H1 (cell line): ENCODE measurements around the gene ANXA3. TPM values are rescaled to one million over a fixed set of nuclear protein-coding genes. Genes with fewer than 3 reads are reported as not detected.

Experiments used
- CTCF ChIA-PET: fragments of 300-600 bp; sonication (Branson Sonifier 250); formaldehyde crosslinking; loops from one replicate; lab custom pipeline; 2021; ENCODE audit not compliant: partially characterized antibody; lab: Charles Lee
- POLR2A ChIA-PET: fragments of 300-600 bp; sonication (Branson Sonifier 250); formaldehyde crosslinking; loops from one replicate; lab custom pipeline; 2021; ENCODE audit warnings: inconsistent platforms; ENCODE audit not compliant: partially characterized antibody; lab: Charles Lee
- DNase-seq, 2 experiments: peaks; one replicate each; pipeline versions ENCODE4 v3.0.0 to v3.0.0-alpha.2; 2010 to 2022; ENCODE audit warnings: low spot score in 2 of 2, low read depth in 1 of 2, mixed read lengths in 1 of 2
- FAIRE-seq: peaks from 2 replicates; lab custom pipeline; 2011; peaks lifted over from hg19 to GRCh38; lab: Jason Lieb, UNC
- H2AFZ ChIP-seq: 2 replicates; pipeline ENCODE4 v1.8.1; 2012; ENCODE audit warnings: low read length, inconsistent platforms
- H2AK5ac ChIP-seq: 2 replicates; pipeline ENCODE4 v1.6.1; 2013; ENCODE audit warnings: low read depth, low read length
- H2BK120ac ChIP-seq: replicated peaks from 2 replicates; pipeline ENCODE3; 2013; ENCODE audit warnings: low read depth, low read length, inconsistent platforms
- H2BK12ac ChIP-seq: 2 replicates; pipeline ENCODE4 v1.6.1; 2013; ENCODE audit warnings: low read depth, low read length
- H2BK15ac ChIP-seq: 2 replicates; pipeline ENCODE4 v1.6.1; 2013; ENCODE audit warnings: low read length
- H2BK20ac ChIP-seq: 2 replicates; pipeline ENCODE4 v1.6.1; 2013; ENCODE audit warnings: low read length
- H2BK5ac ChIP-seq: 2 replicates; pipeline ENCODE4 v1.6.1; 2013; ENCODE audit warnings: low read depth, low read length
- H3K14ac ChIP-seq: 2 replicates; pipeline ENCODE4 v1.6.1; 2013; ENCODE audit warnings: inconsistent platforms; ENCODE audit not compliant: insufficient read length
- H3K18ac ChIP-seq: 2 replicates; pipeline ENCODE4 v1.6.1; 2013; ENCODE audit warnings: low read length; ENCODE audit errors: extremely low read depth
- H3K23ac ChIP-seq: 2 replicates; pipeline ENCODE4 v1.6.1; 2013; ENCODE audit warnings: inconsistent platforms; ENCODE audit not compliant: insufficient read length
- H3K23me2 ChIP-seq: 2 replicates; pipeline ENCODE4 v1.6.1; 2013; ENCODE audit warnings: low read depth, low read length
- H3K27ac ChIP-seq: 2 replicates; pipeline ENCODE4 v1.6.1; 2011; ENCODE audit warnings: low read depth, low read length, inconsistent platforms
- H3K27me3 ChIP-seq, 4 experiments: replicated peaks in 1 of 4; 1 replicate in 1 of 4; 2 replicates in 3 of 4; pipeline versions ENCODE4 v1.6.1 to v1.8.1; 2011 to 2013; ENCODE audit warnings: low read length in 3 of 4, mild to moderate bottlenecking in 3 of 4, inconsistent platforms in 2 of 4, mixed read lengths in 2 of 4, moderate library complexity in 1 of 4; ENCODE audit not compliant: control insufficient read depth in 3 of 4, insufficient read depth in 3 of 4; ENCODE audit errors: extremely low read depth in 1 of 4
- H3K36me3 ChIP-seq, 4 experiments: 2 replicates each; pipeline versions ENCODE4 v1.6.1 to v1.8.1; 2011 to 2013; ENCODE audit warnings: mild to moderate bottlenecking in 4 of 4, low read length in 3 of 4, moderate library complexity in 2 of 4, control low read depth in 1 of 4, inconsistent platforms in 1 of 4; ENCODE audit not compliant: insufficient read depth in 4 of 4, control insufficient read depth in 2 of 4
- H3K4ac ChIP-seq: replicated peaks from 2 replicates; pipeline ENCODE3; 2013; ENCODE audit warnings: low read length, low read depth, mixed read lengths, inconsistent platforms; ENCODE audit not compliant: insufficient read length
- H3K4me1 ChIP-seq, 4 experiments: replicated peaks in 1 of 4; 1 replicate in 1 of 4; 2 replicates in 3 of 4; pipeline versions ENCODE4 v1.6.1 to v1.8.1; 2011 to 2013; ENCODE audit warnings: low read length in 3 of 4, inconsistent platforms in 2 of 4, mixed read lengths in 1 of 4; ENCODE audit not compliant: insufficient read depth in 4 of 4, control insufficient read depth in 3 of 4
- H3K4me2 ChIP-seq, 2 experiments: 2 replicates each; pipeline versions ENCODE4 v1.6.1 to v1.8.1; 2011 to 2013; ENCODE audit warnings: low read depth in 2 of 2, low read length in 2 of 2, control low read depth in 1 of 2, inconsistent platforms in 1 of 2, mild to moderate bottlenecking in 1 of 2; ENCODE audit not compliant: insufficient read depth in 1 of 2
- H3K4me3 ChIP-seq, 4 experiments: fragments of 200-600, 300-600 bp in 1 of 4; sonication (generic), shearing (Covaris generic), sonication (Bioruptor Twin) in 1 of 4; 2 replicates each; pipeline versions ENCODE4 v1.5.1 to v1.8.1; 2011 to 2016; ENCODE audit warnings: low read length in 4 of 4, low read depth in 3 of 4, control low read depth in 2 of 4, inconsistent platforms in 2 of 4, mild to moderate bottlenecking in 2 of 4, mixed read lengths in 1 of 4, moderate library complexity in 1 of 4; ENCODE audit not compliant: insufficient read depth in 2 of 4; ENCODE audit errors: extremely low read depth in 1 of 4
- H3K56ac ChIP-seq: replicated peaks from 2 replicates; pipeline ENCODE3; 2013; ENCODE audit warnings: low read depth, mild to moderate bottlenecking, mixed read lengths, low read length, inconsistent platforms; ENCODE audit not compliant: insufficient read length
- H3K79me1 ChIP-seq: 2 replicates; pipeline ENCODE4 v1.6.1; 2013; ENCODE audit warnings: low read depth, low read length, control low read depth
- H3K79me2 ChIP-seq, 2 experiments: 2 replicates each; pipeline versions ENCODE4 v1.6.1 to v1.8.1; 2012 to 2013; ENCODE audit warnings: low read length in 2 of 2, mild to moderate bottlenecking in 2 of 2, inconsistent platforms in 1 of 2; ENCODE audit not compliant: insufficient read depth in 2 of 2, control insufficient read depth in 1 of 2
- H3K9ac ChIP-seq, 4 experiments: replicated peaks in 1 of 4; 1 replicate in 1 of 4; 2 replicates in 3 of 4; pipeline versions ENCODE4 v1.6.1 to v1.8.1; 2011 to 2013; ENCODE audit warnings: low read depth in 3 of 4, low read length in 3 of 4, control low read depth in 2 of 4, mild to moderate bottlenecking in 2 of 4, moderate library complexity in 2 of 4, inconsistent platforms in 1 of 4; ENCODE audit errors: extremely low read depth in 1 of 4
- H3K9me3 ChIP-seq, 2 experiments: 2 replicates each; pipeline versions ENCODE4 v1.6.1 to v1.8.1; 2012 to 2013; ENCODE audit warnings: mild to moderate bottlenecking in 2 of 2, moderate library complexity in 2 of 2, control low read depth in 1 of 2, inconsistent platforms in 1 of 2, low read depth in 1 of 2, low read length in 1 of 2, mixed read lengths in 1 of 2; ENCODE audit not compliant: insufficient read depth in 2 of 2
- H4K20me1 ChIP-seq, 2 experiments: replicated peaks in 1 of 2; 2 replicates each; pipeline versions ENCODE3 to v1.8.1; 2011 to 2013; ENCODE audit warnings: inconsistent platforms in 2 of 2, low read length in 2 of 2, mild to moderate bottlenecking in 1 of 2; ENCODE audit not compliant: insufficient read depth in 2 of 2, control insufficient read depth in 1 of 2
- H4K5ac ChIP-seq: 2 replicates; pipeline ENCODE4 v1.6.1; 2013; ENCODE audit warnings: low read length, low read depth, mixed read lengths, inconsistent platforms; ENCODE audit not compliant: insufficient read length
- H4K8ac ChIP-seq: 2 replicates; pipeline ENCODE4 v1.8.0; 2013; ENCODE audit warnings: mild to moderate bottlenecking, moderate library complexity, low read length, inconsistent platforms; ENCODE audit not compliant: insufficient read depth; ENCODE audit errors: extremely low read depth
- H4K91ac ChIP-seq: replicated peaks from 2 replicates; pipeline ENCODE3; 2013; ENCODE audit warnings: low read length, mixed read lengths, inconsistent platforms; ENCODE audit not compliant: insufficient read length
- TBP ChIP-seq: IDR thresholded peaks from 2 replicates; pipeline ENCODE4 v1.6.1; 2011; ENCODE audit warnings: low read depth, low read length, improper control_type of control experiment
- WGBS, 2 experiments: shearing (Covaris generic) in 1 of 2; methylation state at CpG; one replicate each; pipeline versions ENCODE4 v1.1.6 to v1.1.7; 2013 to 2015; ENCODE audit warnings: low lambda C conversion rate in 2 of 2, mixed read lengths in 2 of 2, inconsistent platforms in 1 of 2, low coverage in 1 of 2, missing lambda C conversion rate in 1 of 2; ENCODE audit not compliant: insufficient replicate concordance in 2 of 2, insufficient coverage in 1 of 2, insufficient read length in 1 of 2; ENCODE audit errors: extremely low coverage in 1 of 2, missing lambda C conversion rate in 1 of 2; 5-methylcytosine and 5-hydroxymethylcytosine counted together
- polyA plus RNA-seq, 7 experiments: library from polyadenylated mRNA; depleted of rRNA in 3 of 7; stranded (reverse) in 5 of 7; unstranded in 2 of 7; fragments of >200 nt in 5 of 7; fragments of 200-250 nt in 2 of 7; gene quantifications; 1 replicate in 5 of 7; 2 replicates in 1 of 7; 4 replicates in 1 of 7; pipeline versions ENCODE4 v1.2.1 to v1.2.3, GENCODE V29; 2011 to 2013; ENCODE audit warnings: missing spikeins in 2 of 7, mixed read lengths in 2 of 7
- total RNA-seq: library from RNA; stranded (reverse); fragmentation: NEBNext Ultra II Directional; extraction: Animal tissue kit (Norgen Biotek cat#: 25700); gene quantifications from 2 replicates; pipeline ENCODE4 v1.2.1, GENCODE V29; 2021

Gene ANXA3
- total and polyA plus RNA-seq, 2 of the 8 experiments (the other 6 are each of a cell fraction or from before 2014, with no cell fraction given): 10.3 to 27.3 TPM

DNA sequence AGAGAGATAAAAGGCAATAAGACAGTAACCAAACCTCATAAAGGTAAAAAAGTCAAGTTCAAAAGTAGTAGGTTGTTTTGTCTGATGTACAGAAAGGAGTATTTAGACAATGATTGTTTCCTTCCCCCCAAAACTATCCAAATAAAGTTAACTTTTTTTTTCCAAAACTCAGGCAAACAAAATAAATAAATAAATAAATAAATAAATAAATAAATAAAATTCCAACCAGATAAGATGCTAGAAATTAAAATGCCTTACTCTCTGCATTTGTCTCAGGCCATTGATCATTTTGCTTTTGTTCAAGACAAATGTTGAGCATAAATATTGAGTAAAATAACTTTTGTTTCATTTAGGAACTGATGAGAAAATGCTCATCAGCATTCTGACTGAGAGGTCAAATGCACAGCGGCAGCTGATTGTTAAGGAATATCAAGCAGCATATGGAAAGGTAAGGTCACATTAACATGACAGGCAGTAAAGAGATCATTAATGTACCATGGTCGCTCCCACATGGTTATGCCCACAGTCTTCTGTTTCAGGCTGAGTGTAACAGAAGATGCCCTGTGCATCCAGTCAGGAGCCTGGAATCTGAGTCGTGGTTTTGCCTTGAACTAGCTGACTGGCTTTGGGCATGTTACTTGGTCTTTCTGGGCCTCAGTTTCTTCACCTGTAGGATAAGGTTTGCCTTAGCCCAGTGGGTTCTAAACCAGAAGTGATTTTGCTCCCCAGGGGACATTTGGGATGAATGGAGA is 27.3 kb downstream of the ANXA3 start:
- H3K27me3 ChIP-seq: no peaks in the 10 kb centered on the region
- H3K27ac ChIP-seq: no peak overlapping the region
- H4K91ac ChIP-seq: no peak overlapping the region
- no peak overlapping the region for H3K9ac ChIP-seq
- H3K4ac ChIP-seq: no peak overlapping the region
- peaks cover 0 to 4% of the 10 kb centered on the region in 2 experiments for H4K20me1 ChIP-seq
- no peak overlapping the region for H2BK5ac ChIP-seq
- no peak for FAIRE-seq
- no peak overlapping the region for H2BK15ac ChIP-seq
- H3K79me1 ChIP-seq: no peaks in the 10 kb centered on the region
- H3K79me2 ChIP-seq: no peaks in the 10 kb centered on the region
- no peak overlapping the region for H3K18ac ChIP-seq
- DNase-seq: no peak
- H3K23ac ChIP-seq: no peak overlapping the region
- WGBS, 2 experiments: 90% methylated on average over 3 of the region's 3 CpGs; no CpG with 5 or more reads in 1 of the 2 experiments
- POLR2A ChIA-PET: interaction anchor here (0.9 kb wide), 1 partner anchor 9 kb away, joined by 3 read pairs; no protein-coding TSS in a partner anchor
- no peak overlapping the region for H2BK120ac ChIP-seq
- TF ChIP-seq TBP: no peak
- no peak overlapping the region for H2AFZ ChIP-seq
- no peak overlapping the region for H2BK12ac ChIP-seq
- H3K4me1 ChIP-seq: peaks cover 0 to 4% (median 0%) of the 10 kb centered on the region in 4 experiments; a peak in 1 of 7 replicates
- H3K9me3 ChIP-seq: no peaks in the 10 kb centered on the region
- H4K8ac ChIP-seq: no peak overlapping the region
- H3K4me3 ChIP-seq: no peak overlapping the region
- H3K4me2 ChIP-seq: no peak overlapping the region
- CTCF ChIA-PET: interaction anchor here (5.1 kb wide), 1 partner anchor 13 kb away, joined by 37 read pairs; no protein-coding TSS in a partner anchor
- no peak overlapping the region for H4K5ac ChIP-seq
- H3K23me2 ChIP-seq: no peaks in the 10 kb centered on the region
- H3K14ac ChIP-seq: no peak overlapping the region
- H2BK20ac ChIP-seq: no peak overlapping the region
- H3K36me3 ChIP-seq: no peaks in the 10 kb centered on the region
- no peak overlapping the region for H2AK5ac ChIP-seq
- H3K56ac ChIP-seq: no peak overlapping the region
